PC-3 (cell line): ENCODE results near the gene MLKL. TPM values are rescaled to one million over a fixed set of nuclear protein-coding genes. Genes with fewer than 3 reads are reported as not detected.
A peak's percentile ranks its signal among the peaks of the same experiment; 100 is the strongest.

Experiments used
- ATAC-seq: fragments of 200-7000 bp; cut with Tn5 transposase; 2 replicates; pipeline ENCODE4 v1.9.1; 2020; ENCODE audit warnings: mild to moderate bottlenecking, moderate library complexity
- BruUV-seq: library from RNA; stranded (reverse); fragments of 400-500 nt; replicated peaks from 2 replicates; lab custom pipeline; 2021; lab: Mats Ljungman, UMichigan
- CTCF ChIA-PET: fragments of 300-600 bp; sonication (Branson Sonifier 250); formaldehyde crosslinking; loops from one replicate; lab custom pipeline; 2022; ENCODE audit warnings: antibody characterized with exemption; lab: Charles Lee
- POLR2A ChIA-PET: fragments of 300-600 bp; sonication (Branson Sonifier 250); formaldehyde crosslinking; loops from one replicate; lab custom pipeline; 2022; ENCODE audit warnings: antibody characterized with exemption; ENCODE audit not compliant: unreplicated experiment; lab: Charles Lee
- DNase-seq: peaks from one replicate; pipeline ENCODE4 v3.0.0-alpha.2; 2015
- H2AFZ ChIP-seq: fragments of 300-600 bp; sonication (generic); 2 replicates; pipeline ENCODE4 v1.6.0; 2016; ENCODE audit warnings: antibody characterized with exemption, low read length
- H3F3A ChIP-seq: fragments of 300-600 bp; sonication (generic); one replicate; pipeline ENCODE4 v1.6.0; 2017; ENCODE audit warnings: antibody characterized with exemption, low read length, control low read depth, mild to moderate bottlenecking; ENCODE audit not compliant: unreplicated experiment
- H3K27ac ChIP-seq: fragments of 300-600 bp; sonication (generic); 2 replicates; pipeline ENCODE4 v1.5.1; 2016; ENCODE audit warnings: mild to moderate bottlenecking, low read length
- H3K27me3 ChIP-seq: fragments of 300-600 bp; sonication (generic); 2 replicates; pipeline ENCODE4 v1.6.1; 2016; ENCODE audit warnings: low read length, mixed read lengths
- H3K36me3 ChIP-seq: fragments of 300-600 bp; sonication (generic); 2 replicates; pipeline ENCODE4 v1.6.1; 2016; ENCODE audit warnings: low read depth, mixed run types, low read length, mixed read lengths
- H3K4me1 ChIP-seq: fragments of 300-600 bp; sonication (generic); 2 replicates; pipeline ENCODE4 v1.5.1; 2016; ENCODE audit warnings: low read length; ENCODE audit not compliant: insufficient read depth
- H3K4me2 ChIP-seq: fragments of 300-600 bp; sonication (generic); 2 replicates; pipeline ENCODE4 v1.6.0; 2016; ENCODE audit warnings: low read length
- H3K4me3 ChIP-seq: fragments of 300-600 bp; sonication (generic); 2 replicates; pipeline ENCODE4 v1.5.1; 2016; ENCODE audit warnings: mild to moderate bottlenecking, low read length, mixed read lengths
- H3K79me2 ChIP-seq: fragments of 300-600 bp; sonication (generic); 2 replicates; pipeline ENCODE4 v1.6.1; 2017; ENCODE audit warnings: low read length, mixed read lengths
- H3K9ac ChIP-seq: fragments of 300-600 bp; sonication (generic); 2 replicates; pipeline ENCODE4 v1.6.0; 2016; ENCODE audit warnings: mild to moderate bottlenecking, low read length
- H3K9me2 ChIP-seq: fragments of 300-600 bp; sonication (generic); replicated peaks from 2 replicates; pipeline ENCODE4 v1.6.1; 2016; ENCODE audit warnings: mixed run types, low read length, mixed read lengths
- H3K9me3 ChIP-seq: fragments of 300-600 bp; sonication (generic); 2 replicates; pipeline ENCODE4 v1.6.1; 2016; ENCODE audit warnings: low read length, mixed read lengths
- H4K20me1 ChIP-seq: fragments of 300-600 bp; sonication (generic); 2 replicates; pipeline ENCODE4 v1.6.1; 2016; ENCODE audit warnings: low read length, mixed read lengths
- EZH2 ChIP-seq: fragments of 300-600 bp; sonication (generic); IDR thresholded peaks from one replicate; pipeline ENCODE4 v1.6.1; 2017; ENCODE audit warnings: antibody characterized with exemption, mild to moderate bottlenecking, low read length; ENCODE audit not compliant: unreplicated experiment
- EZH2phosphoT487 ChIP-seq: fragments of 300-600 bp; sonication (generic); IDR thresholded peaks from 2 replicates; pipeline ENCODE4 v1.6.1; 2018; ENCODE audit warnings: mild to moderate bottlenecking, antibody characterized with exemption, low read length, borderline replicate concordance
- intact Hi-C: fragments of 100-400 bp; cut with micrococcal nuclease; formaldehyde crosslinking; loops from 2 replicates; pipeline ENCODE4 v1.9.0; 2023
- total RNA-seq: library from RNA; depleted of rRNA; stranded (reverse); fragments of >200 nt; gene quantifications from 2 replicates; pipeline ENCODE4 v1.2.3, GENCODE V29; 2014
- TF ChIP-seq, protein P1 (sequence below): fragments of 300-600 bp; sonication (generic); conservative IDR thresholded peaks from 2 replicates; pipeline ENCODE4 v1.5.1; 2017; ENCODE audit warnings: antibody characterized with exemption, low read depth, mild to moderate bottlenecking, low read length

MLKL gene
- total RNA-seq, 1 experiment from 2014 or later = 30.9 TPM

DNA sequence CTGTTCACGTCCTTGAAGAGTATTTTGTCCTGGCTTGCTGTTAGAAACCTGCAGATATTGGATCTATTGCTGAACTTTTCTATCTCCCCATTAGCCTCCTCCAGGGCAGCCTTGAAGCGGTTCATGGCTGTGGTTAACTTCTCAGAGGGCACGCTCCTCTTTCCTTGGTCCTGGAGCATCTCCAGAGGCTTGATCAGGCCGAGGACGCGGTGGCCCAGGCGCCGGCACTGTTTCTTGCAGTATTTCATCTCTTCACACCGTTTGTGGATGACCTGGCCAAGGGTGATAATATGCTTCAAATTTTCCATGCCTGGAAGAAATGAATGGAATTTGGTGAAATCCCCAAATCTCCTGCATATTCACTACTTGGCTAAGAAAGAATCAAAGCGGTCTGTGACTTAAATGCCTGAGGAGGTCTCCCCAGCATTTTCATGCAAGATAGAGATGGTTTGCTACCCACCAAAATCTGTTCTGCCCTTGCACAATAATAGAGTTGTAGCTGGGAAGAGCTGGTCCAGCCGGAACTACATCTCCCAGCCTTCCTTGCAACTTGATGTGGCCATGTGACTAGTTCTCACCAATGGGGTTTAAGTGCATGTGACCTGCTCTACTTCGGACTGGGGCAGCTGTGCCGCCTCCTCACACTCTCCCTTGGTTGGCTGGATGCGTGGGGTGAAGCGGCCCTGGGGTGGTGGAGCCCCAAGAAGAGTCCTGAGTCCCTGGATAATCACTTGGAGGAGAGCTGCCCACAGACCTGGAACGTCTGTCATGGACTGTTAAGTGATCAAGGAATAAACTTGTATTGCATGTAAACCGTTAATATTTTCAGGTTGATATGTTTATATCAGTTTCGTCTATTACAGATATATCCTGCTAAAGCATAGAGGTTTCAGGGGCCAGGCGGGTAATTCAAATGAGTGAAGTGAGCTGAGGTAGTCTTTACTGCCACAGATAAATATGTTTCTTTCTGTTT lies 4.9 kb downstream of the MLKL start:
- BruUV-seq = no TSS peak
- H3F3A ChIP-seq = no peaks in the 10 kb centered on the region
- H3K36me3 ChIP-seq = no peaks in the 10 kb centered on the region; the same call in none of the 2 replicates
- no peaks in the 10 kb centered on the region for H3K27me3 ChIP-seq
- ChIA-PET CTCF (no interaction called here), POLR2A (no interaction called here)
- DNase-seq (peak; percentile 57), ATAC-seq (peak; percentile 40; the same call in 1 of the 2 replicates)
- no peak overlapping the region for H3K27ac ChIP-seq
- H2AFZ ChIP-seq = no peak overlapping the region
- no peak overlapping the region for H3K4me3 ChIP-seq
- intact Hi-C loops = no loop called here
- no peaks in the 10 kb centered on the region for H4K20me1 ChIP-seq
- H3K9ac ChIP-seq = no peak overlapping the region
- peaks cover 17% of the 10 kb centered on the region for H3K4me1 ChIP-seq
- no peak overlapping the region for H3K4me2 ChIP-seq
- H3K9me2 ChIP-seq = no peaks in the 10 kb centered on the region
- peaks cover 30% of the 10 kb centered on the region for H3K79me2 ChIP-seq
- TF ChIP-seq, protein P1, sequence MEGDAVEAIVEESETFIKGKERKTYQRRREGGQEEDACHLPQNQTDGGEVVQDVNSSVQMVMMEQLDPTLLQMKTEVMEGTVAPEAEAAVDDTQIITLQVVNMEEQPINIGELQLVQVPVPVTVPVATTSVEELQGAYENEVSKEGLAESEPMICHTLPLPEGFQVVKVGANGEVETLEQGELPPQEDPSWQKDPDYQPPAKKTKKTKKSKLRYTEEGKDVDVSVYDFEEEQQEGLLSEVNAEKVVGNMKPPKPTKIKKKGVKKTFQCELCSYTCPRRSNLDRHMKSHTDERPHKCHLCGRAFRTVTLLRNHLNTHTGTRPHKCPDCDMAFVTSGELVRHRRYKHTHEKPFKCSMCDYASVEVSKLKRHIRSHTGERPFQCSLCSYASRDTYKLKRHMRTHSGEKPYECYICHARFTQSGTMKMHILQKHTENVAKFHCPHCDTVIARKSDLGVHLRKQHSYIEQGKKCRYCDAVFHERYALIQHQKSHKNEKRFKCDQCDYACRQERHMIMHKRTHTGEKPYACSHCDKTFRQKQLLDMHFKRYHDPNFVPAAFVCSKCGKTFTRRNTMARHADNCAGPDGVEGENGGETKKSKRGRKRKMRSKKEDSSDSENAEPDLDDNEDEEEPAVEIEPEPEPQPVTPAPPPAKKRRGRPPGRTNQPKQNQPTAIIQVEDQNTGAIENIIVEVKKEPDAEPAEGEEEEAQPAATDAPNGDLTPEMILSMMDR = no peak
- TF ChIP-seq EZH2phosphoT487 (no peak), EZH2 (no peak)
- no peaks in the 10 kb centered on the region for H3K9me3 ChIP-seq

DNA sequence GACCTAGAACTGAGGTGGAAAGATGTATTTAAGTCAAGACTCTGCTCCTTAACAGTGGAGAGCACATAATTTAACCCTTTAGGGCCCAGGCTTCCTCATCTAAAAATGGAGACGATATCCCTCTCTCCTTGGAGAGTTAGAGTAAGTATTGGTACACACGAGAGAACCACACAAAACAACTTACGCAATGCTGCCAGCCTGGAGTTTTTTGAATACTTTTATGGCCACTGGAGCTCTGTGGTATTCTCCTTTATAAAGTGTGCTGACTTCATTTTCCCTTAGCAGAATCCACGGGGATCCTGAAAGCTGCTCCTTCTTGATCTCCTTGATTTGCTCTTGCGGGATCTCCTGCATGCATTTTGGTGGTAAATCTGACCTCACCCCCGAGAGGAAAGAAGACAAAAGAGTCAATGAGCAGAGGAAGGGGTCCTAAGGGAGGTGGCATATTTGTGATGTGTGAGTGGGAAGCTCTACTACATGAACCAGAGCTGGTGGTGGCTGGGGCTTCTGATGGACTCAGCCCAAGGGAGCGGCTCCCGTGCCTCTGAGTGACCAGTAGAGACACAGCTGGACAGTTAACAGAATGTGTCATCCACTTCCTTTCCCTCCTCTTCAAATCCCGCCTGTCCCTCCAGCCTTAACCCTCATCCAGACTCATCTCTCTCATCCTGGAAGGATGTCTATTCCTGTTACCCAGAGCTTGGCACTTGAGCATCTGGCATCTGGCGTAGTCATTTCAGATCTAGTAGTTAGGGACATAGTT lies 9.4 kb downstream of the MLKL start:
- Histone ChIP-seq H3K36me3 (no peaks in the 10 kb centered on the region; the same call in none of the 2 replicates), H3K27me3 (no peaks in the 10 kb centered on the region), H3F3A (no peaks in the 10 kb centered on the region), H3K4me1 (no peaks in the 10 kb centered on the region), H3K9me2 (no peaks in the 10 kb centered on the region), H3K9me3 (no peaks in the 10 kb centered on the region), H2AFZ (no peak overlapping the region), H3K79me2 (no peaks in the 10 kb centered on the region), H3K9ac (no peak overlapping the region), H3K4me2 (no peak overlapping the region), H4K20me1 (no peaks in the 10 kb centered on the region), H3K4me3 (no peak overlapping the region), H3K27ac (no peak overlapping the region)
- no peak for DNase-seq
- ChIA-PET POLR2A (no interaction called here), CTCF (no interaction called here)
- ATAC-seq = no peak
- BruUV-seq = no TSS peak
- intact Hi-C loops = no loop called here
- no peak for TF ChIP-seq EZH2
- TF ChIP-seq, protein P1 = no peak
- no peak for TF ChIP-seq EZH2phosphoT487
